ENCODE data around the gene CXCR5. TPM values are rescaled to one million over a fixed set of nuclear protein-coding genes. Genes with fewer than 3 reads are reported as not detected.

The CXCR5 gene
- total RNA-seq, 2 donors from 2014 or later = not detected

DNA sequence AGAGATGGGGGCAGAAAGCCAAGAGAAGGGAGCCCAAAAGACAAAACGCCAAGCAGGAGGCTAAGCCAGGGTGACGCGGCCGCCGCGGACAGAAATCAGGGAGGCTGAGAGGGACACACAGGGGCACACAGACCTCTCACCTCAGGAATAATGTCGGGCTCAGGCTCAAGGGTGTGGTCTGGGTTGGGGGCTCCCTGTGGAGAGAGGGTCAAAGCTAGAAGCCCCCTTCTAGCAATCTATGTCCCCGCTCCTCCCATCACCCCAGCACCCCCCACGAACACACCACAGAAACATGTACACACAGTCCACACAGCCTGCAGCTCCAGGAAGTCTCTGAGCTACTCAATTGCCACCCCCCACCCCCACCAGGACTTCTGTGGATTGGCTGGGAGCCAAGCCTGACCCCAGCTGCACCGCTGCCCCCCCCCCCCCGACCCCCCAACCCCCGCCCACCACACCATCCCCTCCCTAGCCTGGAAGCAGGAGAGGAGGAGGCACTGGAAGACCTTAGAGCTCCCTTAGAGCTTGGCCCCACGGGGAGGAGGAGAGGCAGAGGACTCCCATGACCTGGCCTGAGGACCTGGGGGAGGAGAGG is 35.1 kb downstream of the CXCR5 start:
- WGBS, 2 donors = 3 to 13% methylated on average over 9 to 12 of the region's 13 CpGs
- Histone ChIP-seq H3K36me3 (replicated peaks in 1 of 2; ENCODE audit: insufficient read depth in 1 of 2, low read depth in 2 of 2) (no peaks in the 10 kb centered on the region), H3K4me3 (no peak overlapping the region), H3K27ac (peak overlapping the region; percentile 95 to 99 (median 96)), H3K9me3 (no peaks in the 10 kb centered on the region), H3K27me3 (no peaks in the 10 kb centered on the region), H3K4me1 (peaks cover 99% of the 10 kb centered on the region)
- TF ChIP-seq, protein P1, sequence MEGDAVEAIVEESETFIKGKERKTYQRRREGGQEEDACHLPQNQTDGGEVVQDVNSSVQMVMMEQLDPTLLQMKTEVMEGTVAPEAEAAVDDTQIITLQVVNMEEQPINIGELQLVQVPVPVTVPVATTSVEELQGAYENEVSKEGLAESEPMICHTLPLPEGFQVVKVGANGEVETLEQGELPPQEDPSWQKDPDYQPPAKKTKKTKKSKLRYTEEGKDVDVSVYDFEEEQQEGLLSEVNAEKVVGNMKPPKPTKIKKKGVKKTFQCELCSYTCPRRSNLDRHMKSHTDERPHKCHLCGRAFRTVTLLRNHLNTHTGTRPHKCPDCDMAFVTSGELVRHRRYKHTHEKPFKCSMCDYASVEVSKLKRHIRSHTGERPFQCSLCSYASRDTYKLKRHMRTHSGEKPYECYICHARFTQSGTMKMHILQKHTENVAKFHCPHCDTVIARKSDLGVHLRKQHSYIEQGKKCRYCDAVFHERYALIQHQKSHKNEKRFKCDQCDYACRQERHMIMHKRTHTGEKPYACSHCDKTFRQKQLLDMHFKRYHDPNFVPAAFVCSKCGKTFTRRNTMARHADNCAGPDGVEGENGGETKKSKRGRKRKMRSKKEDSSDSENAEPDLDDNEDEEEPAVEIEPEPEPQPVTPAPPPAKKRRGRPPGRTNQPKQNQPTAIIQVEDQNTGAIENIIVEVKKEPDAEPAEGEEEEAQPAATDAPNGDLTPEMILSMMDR (IDR thresholded peaks at IDR 0.05) = no peak
- no peak for TF ChIP-seq POLR2A (IDR thresholded peaks at IDR 0.05)
- ATAC-seq = no peak
- peak in 1 of 4 donors; percentile 25 for DNase-seq
- intact Hi-C loops (cut with DNase I) = no loop called here

- 5 to 6% methylated on average over 13 of the region's 13 CpGs for WGBS, 2 donors
These were observed 37.6 kb downstream of the CXCR5 start for GRCh38 chr11:118921121-118921928.

DNA sequence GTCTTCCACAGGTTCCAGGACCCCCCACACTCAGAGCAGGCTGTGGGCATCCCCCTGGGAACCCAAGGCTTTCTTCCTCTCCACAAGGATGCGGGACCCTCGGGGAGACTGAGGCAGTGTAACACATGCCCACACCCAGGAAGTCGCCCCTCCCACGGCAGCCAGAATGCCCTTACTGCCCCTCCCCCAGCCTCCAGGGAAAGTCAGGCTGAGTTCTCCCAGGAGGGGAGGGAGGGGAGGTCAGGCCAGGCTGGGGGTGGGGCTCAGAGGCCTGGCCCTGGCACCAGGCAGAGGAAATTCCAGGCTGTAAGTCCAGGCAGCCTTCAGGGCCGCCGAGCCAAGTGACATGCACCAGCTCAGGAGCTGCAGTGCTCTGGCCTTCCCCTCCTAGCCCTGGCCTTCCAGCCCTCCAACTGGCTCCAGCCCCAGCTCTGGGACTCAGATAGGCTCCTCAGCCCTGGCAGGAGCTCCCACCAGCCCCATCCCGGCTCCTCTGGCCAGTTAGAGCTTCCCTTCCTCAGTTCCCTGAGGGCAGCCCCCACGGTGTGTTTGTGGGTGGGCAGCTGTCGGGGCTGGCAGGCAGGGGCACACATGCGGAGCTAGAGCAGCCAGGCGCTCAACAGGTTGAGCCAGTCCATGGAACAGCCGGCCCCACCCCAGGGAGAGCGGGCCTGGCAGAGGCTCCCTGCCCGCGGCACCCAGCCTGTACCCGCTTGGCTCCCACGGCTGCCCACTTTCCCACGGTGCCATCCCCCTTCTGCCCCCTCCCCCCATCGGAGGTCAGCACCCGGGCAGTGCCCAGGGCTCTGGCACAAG is 38.4 kb downstream of the CXCR5 start:
- WGBS, 2 donors = 0 to 8% methylated on average over 2 to 20 of the region's 20 CpGs
- Histone ChIP-seq H3K36me3 (replicated peaks in 1 of 2; ENCODE audit: insufficient read depth in 1 of 2, low read depth in 2 of 2) (no peaks in the 10 kb centered on the region), H3K4me1 (peaks cover 81% of the 10 kb centered on the region), H3K4me3 (peak overlapping the region in 1 of 2 donors; percentile 18), H3K9me3 (no peaks in the 10 kb centered on the region), H3K27ac (peak overlapping the region; percentile 95 to 99 (median 96)), H3K27me3 (no peaks in the 10 kb centered on the region)
- ATAC-seq (peak; percentile 69), DNase-seq (peak; percentile 90 to 95 (median 95))
- intact Hi-C loops (cut with DNase I) = no loop called here
- TF ChIP-seq, protein P1 (IDR thresholded peaks at IDR 0.05) = peak in 2 of 7 experiments; percentile 3 to 10
- peak; percentile 73 to 90 (median 83) for TF ChIP-seq POLR2A (IDR thresholded peaks at IDR 0.05)

More at GRCh38 chr11:118921121-118921928, 37.6 kb downstream of the CXCR5 start:
- ATAC-seq = peak; percentile 15
- Histone ChIP-seq H3K4me3 (no peak overlapping the region), H3K4me1 (peaks cover 82% of the 10 kb centered on the region), H3K27me3 (no peaks in the 10 kb centered on the region), H3K9me3 (no peaks in the 10 kb centered on the region), H3K27ac (peak overlapping the region; percentile 95 to 99 (median 96)), H3K36me3 (replicated peaks in 1 of 2; ENCODE audit: insufficient read depth in 1 of 2, low read depth in 2 of 2) (no peaks in the 10 kb centered on the region)
- intact Hi-C loops (cut with DNase I) = no loop called here
- peak; percentile 73 to 88 (median 76) for DNase-seq
- TF ChIP-seq, protein P1 (IDR thresholded peaks at IDR 0.05) = no peak
- peak in 2 of 3 donors; percentile 15 to 45 for TF ChIP-seq POLR2A (IDR thresholded peaks at IDR 0.05)

DNA sequence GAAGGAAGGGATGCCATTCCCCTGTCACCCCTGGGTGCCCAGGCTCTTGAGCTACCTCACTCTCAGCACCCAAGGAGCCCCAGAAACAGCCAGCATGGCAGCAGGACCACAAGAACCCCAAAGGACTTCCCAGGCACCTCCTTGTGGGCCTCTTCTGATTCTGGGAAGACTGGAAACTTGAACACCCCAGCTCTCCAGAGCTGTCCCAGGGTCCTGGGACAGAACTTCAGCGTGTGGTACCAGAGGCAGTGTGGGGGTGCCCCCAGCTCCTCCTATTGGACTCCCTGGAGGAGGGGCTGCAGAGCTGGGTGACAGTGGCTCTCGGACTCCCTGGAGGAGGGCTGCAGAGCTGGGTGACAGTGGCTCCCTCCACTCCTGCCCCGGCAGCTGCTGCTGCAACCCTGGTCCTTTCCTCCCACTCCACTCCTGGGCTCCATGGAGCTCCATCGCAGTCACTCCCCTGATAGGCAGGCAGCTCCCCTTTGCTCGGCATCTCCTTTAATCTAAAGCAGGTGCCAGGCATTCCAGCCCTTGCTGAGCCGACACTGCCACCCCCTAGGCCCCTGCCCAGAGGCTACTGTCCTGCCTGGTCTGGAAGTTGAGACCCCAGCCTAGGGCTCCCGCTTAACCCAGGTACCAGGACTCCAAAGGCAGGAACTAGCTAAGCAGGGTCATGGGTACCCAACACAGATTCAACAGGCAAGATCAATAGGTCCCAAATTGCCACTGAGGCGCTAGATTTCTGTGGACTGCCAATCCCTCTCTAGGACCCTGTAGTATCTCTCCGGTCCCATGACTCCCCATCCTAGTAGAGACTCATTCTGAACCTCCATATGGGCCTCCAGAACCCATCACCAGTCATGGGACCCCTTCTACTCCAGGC is 39.3 kb downstream of the CXCR5 start:
- H3K4me3 ChIP-seq = peak overlapping the region in 1 of 2 donors; percentile 18
- TF ChIP-seq, protein P1 (IDR thresholded peaks at IDR 0.05) = no peak
- TF ChIP-seq POLR2A (IDR thresholded peaks at IDR 0.05) = no peak
- whole genome bisulfite sequencing, 2 donors = 0 to 20% methylated on average over 3 to 9 of the region's 9 CpGs
- no peak for DNase-seq
- intact Hi-C loops (cut with DNase I) = no loop called here
- peaks cover 81% of the 10 kb centered on the region for H3K4me1 ChIP-seq
- no peaks in the 10 kb centered on the region for H3K27me3 ChIP-seq
- no peak for ATAC-seq
- H3K9me3 ChIP-seq = no peaks in the 10 kb centered on the region
- H3K27ac ChIP-seq = peak overlapping the region; percentile 95 to 99 (median 96)
- H3K36me3 ChIP-seq (replicated peaks in 1 of 2; ENCODE audit: insufficient read depth in 1 of 2, low read depth in 2 of 2) = no peaks in the 10 kb centered on the region
